ENCODE measurements around the gene TSSC4. TPM values are rescaled to one million over a fixed set of nuclear protein-coding genes. Genes with fewer than 3 reads are reported as not detected.

Gene TSSC4
- total RNA-seq, 1 experiment from 2014 or later: 35.6 TPM

GRCh38 chr11:2417856-2418692 is 17.5 kb downstream of the TSSC4 start:
- no peaks in the 10 kb centered on the region for H4K20me1 ChIP-seq (ENCODE audit: insufficient read depth)
- TF ChIP-seq CTCF (conservative IDR thresholded peaks at IDR 0.05) (no peak), EZH2 (IDR thresholded peaks at IDR 0.05; ENCODE audit: low read depth) (no peak)
- H3K9me2 ChIP-seq (ENCODE audit: insufficient read depth): no peaks in the 10 kb centered on the region
- no peak overlapping the region for H3K4me2 ChIP-seq
- intact Hi-C loops (cut with micrococcal nuclease; ENCODE audit: unreplicated experiment): loop anchor here (5.0 kb wide), 1 partner anchor 251 kb away; no protein-coding TSS in a partner anchor
- no peaks in the 10 kb centered on the region for H3K9me3 ChIP-seq (ENCODE audit: insufficient read depth, low read depth)
- no peaks in the 10 kb centered on the region for H3K79me2 ChIP-seq (ENCODE audit: low read depth)
- no peak overlapping the region for H3K27ac ChIP-seq
- H3K27me3 ChIP-seq (ENCODE audit: insufficient read depth, low read depth): no peaks in the 10 kb centered on the region
- H3K4me3 ChIP-seq: no peak overlapping the region
- no peaks in the 10 kb centered on the region for H3K4me1 ChIP-seq (replicated peaks; ENCODE audit: insufficient read depth)
- POLR2A ChIA-PET (ENCODE audit: unreplicated experiment): no interaction called here
- no peak overlapping the region for H2AFZ ChIP-seq
- BruUV-seq (replicated peaks): no TSS peak
- CTCF ChIA-PET: no interaction called here
- H3F3A ChIP-seq (ENCODE audit: insufficient read depth, low read depth): no peaks in the 10 kb centered on the region
- no peak for DNase-seq
- H3K36me3 ChIP-seq (ENCODE audit: low read depth): no peaks in the 10 kb centered on the region

- H4K20me1 ChIP-seq (ENCODE audit: insufficient read depth): no peaks in the 10 kb centered on the region
- H2AFZ ChIP-seq: no peak overlapping the region
- H3F3A ChIP-seq (ENCODE audit: insufficient read depth, low read depth): no peaks in the 10 kb centered on the region
- H3K27me3 ChIP-seq (ENCODE audit: insufficient read depth, low read depth): peaks cover 6% of the 10 kb centered on the region; the same call in 1 of the 2 replicates
- no TSS peak for BruUV-seq (replicated peaks)
- DNase-seq: no peak
- H3K36me3 ChIP-seq (ENCODE audit: low read depth): no peaks in the 10 kb centered on the region
- POLR2A ChIA-PET (ENCODE audit: unreplicated experiment): no interaction called here
- CTCF ChIA-PET: interaction anchor here (1.2 to 2.8 kb wide), 2 partner anchors 113 to 121 kb away, joined by 4 to 29 read pairs; no protein-coding TSS in a partner anchor
- no peak for TF ChIP-seq EZH2 (IDR thresholded peaks at IDR 0.05; ENCODE audit: low read depth)
- no peak for TF ChIP-seq CTCF (conservative IDR thresholded peaks at IDR 0.05)
- no peak overlapping the region for H3K27ac ChIP-seq
- H3K9me2 ChIP-seq (ENCODE audit: insufficient read depth): no peaks in the 10 kb centered on the region
- no peak overlapping the region for H3K4me2 ChIP-seq
- no peaks in the 10 kb centered on the region for H3K4me1 ChIP-seq (replicated peaks; ENCODE audit: insufficient read depth)
- H3K9me3 ChIP-seq (ENCODE audit: insufficient read depth, low read depth): no peaks in the 10 kb centered on the region
- no peak overlapping the region for H3K4me3 ChIP-seq
- no peaks in the 10 kb centered on the region for H3K79me2 ChIP-seq (ENCODE audit: low read depth)
- intact Hi-C loops (cut with micrococcal nuclease; ENCODE audit: unreplicated experiment): loop anchor here (1.0 to 5.0 kb wide), 3 partner anchors 114 to 252 kb away; no protein-coding TSS in a partner anchor
Measured at GRCh38 chr11:2418693-2419360, 18.3 kb downstream of the TSSC4 start.

DNA sequence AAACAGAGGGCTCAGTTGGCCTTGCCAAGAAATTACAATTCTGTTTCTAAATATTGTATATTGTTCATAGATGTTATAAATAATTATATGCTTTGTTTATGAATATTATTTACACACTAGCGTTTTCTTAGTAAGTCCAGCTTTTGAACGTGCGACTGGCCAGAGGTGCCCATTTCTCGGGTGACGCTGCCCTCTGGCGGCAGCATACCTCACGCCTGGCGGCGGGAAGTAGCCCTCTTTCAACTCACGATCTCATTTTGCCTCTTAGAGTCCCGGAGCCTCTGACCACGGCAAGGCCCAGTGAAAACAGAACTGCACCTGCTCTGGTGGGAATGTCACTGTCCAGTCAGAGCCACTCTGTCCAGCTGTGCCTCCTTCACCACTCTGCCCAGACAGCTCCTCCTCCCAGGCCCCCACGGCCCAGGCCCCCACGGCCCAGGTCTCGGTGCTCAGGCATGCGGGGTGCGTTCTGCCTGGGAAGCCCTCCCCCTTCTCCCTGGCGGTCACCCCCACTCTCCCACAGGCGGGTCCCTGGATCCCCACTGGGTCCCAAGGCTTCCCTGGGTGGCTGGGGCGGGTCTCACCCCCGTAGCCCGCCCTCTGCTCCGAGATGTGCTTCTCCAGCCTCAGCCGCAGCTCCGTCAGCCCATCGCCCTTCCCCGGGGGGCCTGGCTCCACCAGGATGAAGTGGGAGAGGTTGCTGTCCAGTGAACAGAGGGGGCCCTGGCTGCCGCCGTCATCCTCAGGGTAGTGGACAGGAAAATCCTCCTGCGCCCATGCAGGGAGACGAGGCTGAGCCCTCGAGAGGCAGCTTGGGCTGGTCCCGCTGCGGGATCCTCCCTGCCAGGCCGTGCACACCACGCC is 19.3 kb downstream of the TSSC4 start:
- H3F3A ChIP-seq (ENCODE audit: insufficient read depth, low read depth): no peaks in the 10 kb centered on the region
- no peaks in the 10 kb centered on the region for H3K9me2 ChIP-seq (ENCODE audit: insufficient read depth)
- no peak overlapping the region for H2AFZ ChIP-seq
- intact Hi-C loops (cut with micrococcal nuclease; ENCODE audit: unreplicated experiment): loop anchor here (1.0 to 5.0 kb wide), 4 partner anchors 20 to 253 kb away; partner anchors contain the start of gene TSSC4
- H3K27me3 ChIP-seq (ENCODE audit: insufficient read depth, low read depth): peaks cover 10% of the 10 kb centered on the region; the same call in 1 of the 2 replicates
- peak; percentile 76 for TF ChIP-seq CTCF (conservative IDR thresholded peaks at IDR 0.05)
- no peak for TF ChIP-seq EZH2 (IDR thresholded peaks at IDR 0.05; ENCODE audit: low read depth)
- no peaks in the 10 kb centered on the region for H3K79me2 ChIP-seq (ENCODE audit: low read depth)
- no peak overlapping the region for H3K4me3 ChIP-seq
- H3K4me1 ChIP-seq (replicated peaks; ENCODE audit: insufficient read depth): no peaks in the 10 kb centered on the region
- peak; percentile 45 to 61 for DNase-seq
- H3K9me3 ChIP-seq (ENCODE audit: insufficient read depth, low read depth): no peaks in the 10 kb centered on the region
- H3K4me2 ChIP-seq: 0 out of 2 replicates have a peak overlapping the region, but pooled peaks have one; percentile 26
- H3K36me3 ChIP-seq (ENCODE audit: low read depth): no peaks in the 10 kb centered on the region
- CTCF ChIA-PET: interaction anchor here (0.5 to 2.8 kb wide), 6 partner anchors 111 to 271 kb away, joined by 3 to 29 read pairs (median 4); no protein-coding TSS in a partner anchor
- H3K27ac ChIP-seq: no peak overlapping the region
- POLR2A ChIA-PET (ENCODE audit: unreplicated experiment): no interaction called here
- no TSS peak for BruUV-seq (replicated peaks)
- no peaks in the 10 kb centered on the region for H4K20me1 ChIP-seq (ENCODE audit: insufficient read depth)

Measured in PC-9 (cell line).